ENCODE results near the gene UNKL. TPM values are rescaled to one million over a fixed set of nuclear protein-coding genes. Genes with fewer than 3 reads are reported as not detected.

The UNKL gene
- total RNA-seq, 1 donor from 2014 or later = 31.5 TPM

- H3K36me3 Mint-ChIP-seq (ENCODE audit: insufficient read depth) = no peaks in the 10 kb centered on the region
- no peak for DNase-seq (ENCODE audit: low spot score, unreplicated experiment)
- no peaks in the 10 kb centered on the region for H3K9me3 Mint-ChIP-seq (ENCODE audit: low read depth)
- TF ChIP-seq CTCF (IDR thresholded peaks at IDR 0.05; ENCODE audit: unreplicated experiment) = no peak
- H3K27me3 Mint-ChIP-seq = no peaks in the 10 kb centered on the region
- no peak overlapping the region for H3K4me3 Mint-ChIP-seq (ENCODE audit: low read depth)
- H3K27ac Mint-ChIP-seq = no peak overlapping the region
- peaks cover 9% of the 10 kb centered on the region for H3K4me1 Mint-ChIP-seq (ENCODE audit: low read depth)
Observed at GRCh38 chr16:1355591-1355990, 58.9 kb downstream of the UNKL start.

- no peak for TF ChIP-seq CTCF (IDR thresholded peaks at IDR 0.05; ENCODE audit: unreplicated experiment)
- no peak for DNase-seq (ENCODE audit: low spot score, unreplicated experiment)
- peaks cover 9% of the 10 kb centered on the region for H3K4me1 Mint-ChIP-seq (ENCODE audit: low read depth)
- no peak overlapping the region for H3K4me3 Mint-ChIP-seq (ENCODE audit: low read depth)
- no peaks in the 10 kb centered on the region for H3K9me3 Mint-ChIP-seq (ENCODE audit: low read depth)
- no peaks in the 10 kb centered on the region for H3K36me3 Mint-ChIP-seq (ENCODE audit: insufficient read depth)
- H3K27ac Mint-ChIP-seq = peak overlapping the region; percentile 47
- no peaks in the 10 kb centered on the region for H3K27me3 Mint-ChIP-seq
Observed at GRCh38 chr16:1354815-1355540, 59.5 kb downstream of the UNKL start.

- Mint-ChIP-seq H3K27ac (peak within 1 kb of the TSS; percentile 98), H3K4me3 (ENCODE audit: low read depth) (peak within 1 kb of the TSS; percentile 76), H3K36me3 (ENCODE audit: insufficient read depth) (no peaks in the 10 kb centered on the region), H3K4me1 (ENCODE audit: low read depth) (peaks cover 9% of the 10 kb centered on the region), H3K27me3 (no peaks in the 10 kb centered on the region), H3K9me3 (ENCODE audit: low read depth) (no peaks in the 10 kb centered on the region)
- peak; percentile 84 for DNase-seq (ENCODE audit: low spot score, unreplicated experiment)
- TF ChIP-seq CTCF (IDR thresholded peaks at IDR 0.05; ENCODE audit: unreplicated experiment) = no peak
Observed at GRCh38 chr16:1351582-1352362, 62.7 kb downstream of the UNKL start, which contains the start of the genes GNPTG and TSR3. Gene GNPTG, plus strand, starts transcription at chr16:1351931. Its CDS starts 35 bp downstream, at chr16:1351966. Gene TSR3, minus strand, starts transcription at chr16:1351878. Its CDS starts 74 bp downstream, at chr16:1351804.

- no peaks in the 10 kb centered on the region for H3K9me3 Mint-ChIP-seq (ENCODE audit: low read depth)
- peak overlapping the region; percentile 76 for H3K4me3 Mint-ChIP-seq (ENCODE audit: low read depth)
- peaks cover 9% of the 10 kb centered on the region for H3K4me1 Mint-ChIP-seq (ENCODE audit: low read depth)
- no peaks in the 10 kb centered on the region for H3K36me3 Mint-ChIP-seq (ENCODE audit: insufficient read depth)
- H3K27ac Mint-ChIP-seq = peak overlapping the region; percentile 76
- TF ChIP-seq CTCF (IDR thresholded peaks at IDR 0.05; ENCODE audit: unreplicated experiment) = no peak
- no peak for DNase-seq (ENCODE audit: low spot score, unreplicated experiment)
- no peaks in the 10 kb centered on the region for H3K27me3 Mint-ChIP-seq
Observed at GRCh38 chr16:1351215-1351581, 63.3 kb downstream of the UNKL start.

GRCh38 chr16:1350691-1351090, 63.8 kb downstream of the UNKL start:
- H3K4me3 Mint-ChIP-seq (ENCODE audit: low read depth) = peak overlapping the region; percentile 76
- H3K36me3 Mint-ChIP-seq (ENCODE audit: insufficient read depth) = no peaks in the 10 kb centered on the region
- H3K4me1 Mint-ChIP-seq (ENCODE audit: low read depth) = peaks cover 9% of the 10 kb centered on the region
- peak overlapping the region; percentile 76 for H3K27ac Mint-ChIP-seq
- H3K27me3 Mint-ChIP-seq = no peaks in the 10 kb centered on the region
- H3K9me3 Mint-ChIP-seq (ENCODE audit: low read depth) = no peaks in the 10 kb centered on the region
- no peak for DNase-seq (ENCODE audit: low spot score, unreplicated experiment)
- TF ChIP-seq CTCF (IDR thresholded peaks at IDR 0.05; ENCODE audit: unreplicated experiment) = no peak
